ENCODE measurements around the gene TMEM63C.
"Not testable (repeated sequence)": the region's sequence is repeated elsewhere in the genome, so short reads cannot be mapped to it uniquely, and the experiment has no call there.

Gene TMEM63C

DNA sequence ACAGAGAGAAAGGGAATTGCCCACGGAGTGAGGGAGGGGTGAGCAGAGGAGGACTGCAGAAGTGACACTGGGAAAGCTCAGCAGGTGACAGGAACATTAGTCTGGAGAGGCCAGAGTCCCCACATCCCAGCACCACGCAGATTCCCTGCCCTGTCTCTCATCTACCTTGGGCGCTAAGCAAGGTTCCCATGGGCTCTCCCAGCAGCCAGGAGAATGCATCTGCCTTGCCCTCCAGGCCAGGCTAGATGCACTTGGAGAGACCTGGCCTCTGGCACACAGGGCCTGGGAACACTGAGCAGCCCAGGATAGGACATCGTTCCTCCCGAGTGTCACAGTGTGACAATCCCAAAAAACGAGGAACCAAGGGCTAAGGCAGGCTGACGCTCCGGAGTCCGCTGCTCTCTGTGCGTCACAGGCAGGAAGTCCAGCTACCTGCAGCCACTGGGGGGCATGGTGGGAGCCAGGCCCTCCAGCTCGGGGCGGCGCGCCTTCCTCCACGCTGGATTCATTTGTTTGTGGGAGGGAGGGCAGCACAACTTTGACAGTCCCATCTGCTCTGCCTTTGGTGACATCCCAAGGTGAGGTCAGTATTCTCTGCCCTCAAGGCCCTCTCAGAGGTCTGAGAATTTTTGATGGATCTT, 94.8 kb downstream of the TMEM63C start:
- no peak for DNase-seq (ENCODE audit: low spot score)

DNA sequence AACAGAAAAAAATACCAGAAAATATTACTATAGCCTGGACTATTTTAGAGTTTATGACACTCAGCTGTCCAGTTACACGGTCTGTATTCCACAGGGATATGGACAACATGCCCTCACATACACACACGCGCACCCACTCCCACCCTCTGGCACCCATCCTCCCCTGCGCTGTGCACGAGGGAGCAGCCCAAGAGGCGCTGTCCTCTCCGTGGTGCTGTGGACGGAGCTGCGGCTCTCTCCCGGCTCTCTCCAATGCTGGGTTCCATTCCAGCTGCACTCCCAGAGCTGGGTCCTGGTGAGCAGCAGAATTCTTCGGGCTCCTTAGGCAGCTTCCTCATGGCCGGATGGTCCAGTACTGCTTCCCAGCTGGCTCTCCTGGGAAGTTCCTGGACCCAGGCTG, 95.4 kb downstream of the TMEM63C start:
- DNase-seq (ENCODE audit: low spot score), result no peak

DNA sequence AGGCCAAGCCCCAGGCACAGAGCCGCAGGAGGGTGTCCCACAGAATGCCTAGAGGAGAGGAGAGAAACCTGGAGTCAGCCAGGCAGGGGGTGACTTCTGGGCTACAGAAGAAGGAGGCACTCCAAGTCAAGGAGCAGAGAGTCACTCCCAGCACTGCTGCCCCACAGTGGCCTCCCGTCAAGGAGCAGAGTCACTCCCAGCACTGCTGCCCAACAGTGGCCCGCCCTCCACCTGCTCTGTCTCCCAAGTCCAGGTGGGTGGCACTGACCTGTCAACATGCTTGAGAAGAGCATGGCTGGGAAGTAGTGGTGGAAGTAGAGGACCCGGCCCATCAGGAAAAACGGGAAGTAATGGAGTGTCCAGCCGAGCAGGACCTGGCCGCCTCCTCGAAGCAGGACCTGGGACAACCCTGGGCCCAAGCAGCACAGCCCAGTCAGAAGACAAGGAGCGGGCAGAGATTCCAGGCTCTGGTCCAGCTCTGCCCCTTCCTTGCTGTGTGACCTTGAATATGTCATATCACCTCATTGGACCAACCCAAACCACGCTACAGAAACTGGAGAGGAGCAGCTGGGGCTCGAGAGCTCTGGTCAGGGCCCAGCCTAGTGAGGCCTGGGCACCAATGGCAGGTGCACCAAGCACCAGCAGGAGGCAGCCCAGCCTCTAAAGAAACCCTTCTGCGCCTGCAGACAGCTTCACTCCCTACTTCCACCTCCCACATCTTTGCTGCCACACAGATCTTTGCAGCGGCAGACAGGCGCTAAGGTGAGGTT, 97.0 kb downstream of the TMEM63C start:
- DNase-seq (ENCODE audit: low spot score), result no peak

GRCh38 chr14:77279719-77280118, 98.1 kb downstream of the TMEM63C start:
- no peak for DNase-seq (ENCODE audit: low spot score)

GRCh38 chr14:77280921-77281320, 99.3 kb downstream of the TMEM63C start:
- DNase-seq (ENCODE audit: low spot score), result not testable (repeated sequence)

DNA sequence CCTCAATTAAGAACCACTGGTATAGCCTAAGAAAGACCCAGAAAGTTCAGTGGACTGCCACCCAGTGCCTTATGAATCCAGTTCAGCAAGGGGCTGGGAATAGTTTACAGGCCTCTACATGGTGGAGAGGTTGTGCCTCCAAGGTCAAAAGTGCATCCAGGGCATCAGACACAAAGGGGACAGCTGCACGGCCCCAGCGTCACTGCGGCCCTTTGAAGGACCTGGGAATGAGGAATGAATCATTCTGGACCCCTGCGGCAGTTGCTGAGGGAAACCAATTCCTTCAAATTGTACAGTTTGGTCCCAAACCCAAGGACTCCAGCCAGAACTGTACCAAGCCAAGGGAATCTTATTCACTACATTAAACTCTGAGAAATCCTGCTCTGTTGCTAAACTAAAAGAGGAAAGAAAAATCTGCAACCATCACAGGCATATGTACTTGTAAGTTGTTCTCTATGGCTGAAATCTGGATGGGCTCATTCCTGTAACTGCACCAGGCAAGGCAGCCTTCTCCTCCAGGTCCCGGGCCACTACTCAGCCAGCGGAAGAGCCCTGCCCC, 100.3 kb downstream of the TMEM63C start:
- no peak for DNase-seq (ENCODE audit: low spot score)

- DNase-seq (ENCODE audit: low spot score), result no peak
Measured at GRCh38 chr14:77284066-77284465, 102.5 kb downstream of the TMEM63C start.

DNA sequence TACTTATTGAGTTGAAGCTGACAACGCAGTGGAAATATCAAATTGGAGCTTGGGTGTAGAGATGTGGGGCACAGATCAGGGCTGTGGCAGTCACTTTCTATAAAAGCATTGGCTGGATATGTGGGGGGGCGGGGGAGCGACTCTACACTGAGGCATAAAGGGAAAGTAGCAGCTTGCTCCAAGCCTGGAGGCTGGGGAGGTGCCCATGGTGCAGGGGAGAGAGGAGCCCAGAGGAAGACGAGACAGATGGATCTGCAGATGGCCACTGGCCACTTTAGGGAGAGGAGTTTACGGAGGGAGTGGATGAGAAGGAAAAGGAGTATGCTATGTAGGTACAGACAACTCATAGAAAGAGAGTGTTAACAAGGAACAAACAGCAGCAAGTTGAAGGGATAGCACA, 102.9 kb downstream of the TMEM63C start:
- no peak for DNase-seq (ENCODE audit: low spot score)

GRCh38 chr14:77286576-77286975, 105.0 kb downstream of the TMEM63C start:
- DNase-seq (ENCODE audit: low spot score), result no peak

- DNase-seq (ENCODE audit: low spot score), result no peak
Measured at GRCh38 chr14:77290705-77291104, 109.1 kb downstream of the TMEM63C start.

DNA sequence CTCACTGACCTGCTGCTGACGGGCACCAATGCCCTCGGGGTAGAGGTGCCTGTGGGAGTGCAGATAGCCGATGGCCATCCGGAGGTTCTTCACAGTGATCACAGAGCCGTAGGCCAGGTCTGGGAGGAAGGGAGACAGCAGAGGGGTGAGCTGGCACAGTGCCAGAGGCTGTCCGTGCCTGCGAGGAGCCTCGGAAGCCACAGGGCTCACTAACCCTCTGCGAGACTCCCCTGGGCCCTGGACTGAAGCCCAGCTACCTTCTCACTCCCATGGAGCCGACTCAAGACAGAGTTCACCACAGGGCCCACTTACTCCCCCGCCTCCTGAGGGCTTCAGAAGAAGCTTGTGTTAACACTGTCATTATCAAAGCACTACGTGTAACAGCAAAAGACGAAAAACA, 114.6 kb downstream of the TMEM63C start:
- DNase-seq (ENCODE audit: low spot score), result no peak

DNA sequence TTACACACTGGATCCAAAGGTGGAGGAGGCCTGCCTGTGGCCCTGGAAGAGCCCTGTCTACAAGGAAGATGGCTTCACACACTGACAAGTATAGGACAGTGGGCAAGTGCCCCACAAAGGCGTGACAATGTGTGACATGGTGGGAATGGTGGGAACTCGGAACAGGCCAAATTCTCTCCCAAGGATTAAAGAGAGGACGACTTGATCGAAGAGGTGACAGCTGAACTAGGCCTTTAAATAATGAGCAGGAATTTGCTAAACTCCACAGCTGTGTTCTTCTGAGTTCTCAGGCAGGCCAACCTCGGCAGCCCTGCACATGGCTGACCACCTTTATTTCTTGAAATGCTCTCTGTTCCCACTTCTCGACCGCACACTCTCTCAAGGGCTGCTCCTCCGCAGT, 115.3 kb downstream of the TMEM63C start:
- DNase-seq (ENCODE audit: low spot score), result no peak

GRCh38 chr14:77299771-77300170, 118.2 kb downstream of the TMEM63C start:
- DNase-seq (ENCODE audit: low spot score), result no peak

- peak; percentile 72 for DNase-seq (ENCODE audit: low spot score)
Measured at GRCh38 chr14:77301103-77301502, 119.5 kb downstream of the TMEM63C start.

- peak; percentile 31 for DNase-seq (ENCODE audit: low spot score)
Measured at GRCh38 chr14:77302926-77303325, 121.3 kb downstream of the TMEM63C start.

DNA sequence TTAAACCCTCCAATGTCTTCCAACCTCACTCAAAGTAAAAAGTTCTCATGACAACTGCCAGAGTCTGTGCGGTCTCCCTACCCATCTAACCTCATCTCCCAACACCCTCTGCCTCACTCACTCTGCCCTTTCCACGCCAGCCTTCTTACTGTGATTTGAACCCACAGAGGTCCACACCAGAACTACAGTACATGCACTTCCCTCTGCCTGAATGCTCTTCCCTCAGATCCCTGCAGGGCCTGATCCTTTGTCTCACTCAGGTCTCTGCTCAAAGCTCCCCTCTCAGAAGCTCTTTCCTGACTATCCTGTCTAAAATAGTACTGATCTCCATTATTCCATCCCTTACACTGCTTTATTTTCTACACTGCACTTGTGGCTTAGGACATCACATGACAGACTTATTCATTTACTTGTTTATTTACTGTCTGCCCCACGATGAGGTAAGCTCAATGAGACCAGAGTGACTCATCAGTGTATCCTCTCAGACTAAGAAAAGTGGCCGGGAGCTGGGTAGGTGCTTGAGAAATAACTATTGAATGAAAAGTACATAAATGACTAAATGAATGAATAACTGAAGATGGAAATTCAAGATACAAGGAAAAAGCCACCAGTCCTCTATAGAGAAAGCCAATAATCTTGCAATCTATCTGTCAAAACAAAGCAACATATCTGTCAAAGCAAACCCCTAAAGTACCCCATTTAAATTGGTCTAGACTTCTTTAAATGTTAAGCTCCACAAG, 122.0 kb downstream of the TMEM63C start:
- peak; percentile 80 for DNase-seq (ENCODE audit: low spot score)

GRCh38 chr14:77305696-77306095, 124.1 kb downstream of the TMEM63C start:
- no peak for DNase-seq (ENCODE audit: low spot score)

- DNase-seq (ENCODE audit: low spot score), result no peak
Measured at GRCh38 chr14:77306416-77306815, 124.8 kb downstream of the TMEM63C start.

GRCh38 chr14:77306851-77307496, 125.4 kb downstream of the TMEM63C start:
- no peak for DNase-seq (ENCODE audit: low spot score)
